ENCODE measurements around the gene TNFSF11.

The TNFSF11 gene

DNA sequence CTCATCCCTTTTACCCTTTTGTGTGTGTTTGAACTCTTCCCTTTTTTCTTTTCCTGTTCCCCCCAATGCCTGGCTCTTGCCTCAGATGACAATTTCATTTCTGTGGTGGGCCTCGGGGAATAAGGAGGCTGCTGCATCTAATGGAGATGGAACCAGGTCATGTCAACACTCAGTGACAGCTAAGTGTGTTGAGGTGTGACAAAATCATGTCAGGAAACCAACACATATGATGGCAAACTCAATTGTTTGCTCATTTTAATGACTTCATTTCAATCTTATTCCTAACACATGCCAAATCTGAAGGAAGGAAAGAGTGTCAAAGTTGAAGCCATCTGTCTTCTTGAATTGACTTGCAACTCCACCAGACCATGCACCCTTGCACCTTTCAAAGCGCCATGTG is 36.7 kb downstream of the TNFSF11 start:
- Histone ChIP-seq H3K4me2 (ENCODE audit: low read length) (no peak overlapping the region), H3K4me3 (ENCODE audit: low read depth, low read length, poor library complexity, severe bottlenecking) (no peak overlapping the region), H3F3A (ENCODE audit: insufficient read depth, low read length) (no peaks in the 10 kb centered on the region), H2AFZ (ENCODE audit: low read length) (no peak overlapping the region), H4K20me1 (ENCODE audit: insufficient read depth, low read length) (no peaks in the 10 kb centered on the region), H3K9ac (ENCODE audit: low read length) (no peak overlapping the region), H3K9me3 (ENCODE audit: low read length) (no peaks in the 10 kb centered on the region), H3K4me1 (ENCODE audit: insufficient read depth, low read length, severe bottlenecking) (no peaks in the 10 kb centered on the region), H3K79me2 (ENCODE audit: insufficient read depth, low read length) (no peaks in the 10 kb centered on the region), H3K36me3 (ENCODE audit: insufficient read depth, low read length) (no peaks in the 10 kb centered on the region), H3K27ac (ENCODE audit: low read depth, low read length, poor library complexity, severe bottlenecking) (no peak overlapping the region), H3K9me2 (ENCODE audit: low read depth, low read length) (no peaks in the 10 kb centered on the region), H3K27me3 (ENCODE audit: insufficient read depth, low read length) (no peaks in the 10 kb centered on the region)
- TF ChIP-seq, protein P1, sequence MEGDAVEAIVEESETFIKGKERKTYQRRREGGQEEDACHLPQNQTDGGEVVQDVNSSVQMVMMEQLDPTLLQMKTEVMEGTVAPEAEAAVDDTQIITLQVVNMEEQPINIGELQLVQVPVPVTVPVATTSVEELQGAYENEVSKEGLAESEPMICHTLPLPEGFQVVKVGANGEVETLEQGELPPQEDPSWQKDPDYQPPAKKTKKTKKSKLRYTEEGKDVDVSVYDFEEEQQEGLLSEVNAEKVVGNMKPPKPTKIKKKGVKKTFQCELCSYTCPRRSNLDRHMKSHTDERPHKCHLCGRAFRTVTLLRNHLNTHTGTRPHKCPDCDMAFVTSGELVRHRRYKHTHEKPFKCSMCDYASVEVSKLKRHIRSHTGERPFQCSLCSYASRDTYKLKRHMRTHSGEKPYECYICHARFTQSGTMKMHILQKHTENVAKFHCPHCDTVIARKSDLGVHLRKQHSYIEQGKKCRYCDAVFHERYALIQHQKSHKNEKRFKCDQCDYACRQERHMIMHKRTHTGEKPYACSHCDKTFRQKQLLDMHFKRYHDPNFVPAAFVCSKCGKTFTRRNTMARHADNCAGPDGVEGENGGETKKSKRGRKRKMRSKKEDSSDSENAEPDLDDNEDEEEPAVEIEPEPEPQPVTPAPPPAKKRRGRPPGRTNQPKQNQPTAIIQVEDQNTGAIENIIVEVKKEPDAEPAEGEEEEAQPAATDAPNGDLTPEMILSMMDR (IDR thresholded peaks at IDR 0.05; ENCODE audit: low read length), result no peak
- TF ChIP-seq EZH2 (IDR thresholded peaks at IDR 0.05; ENCODE audit: borderline replicate concordance, low read length), result no peak

DNA sequence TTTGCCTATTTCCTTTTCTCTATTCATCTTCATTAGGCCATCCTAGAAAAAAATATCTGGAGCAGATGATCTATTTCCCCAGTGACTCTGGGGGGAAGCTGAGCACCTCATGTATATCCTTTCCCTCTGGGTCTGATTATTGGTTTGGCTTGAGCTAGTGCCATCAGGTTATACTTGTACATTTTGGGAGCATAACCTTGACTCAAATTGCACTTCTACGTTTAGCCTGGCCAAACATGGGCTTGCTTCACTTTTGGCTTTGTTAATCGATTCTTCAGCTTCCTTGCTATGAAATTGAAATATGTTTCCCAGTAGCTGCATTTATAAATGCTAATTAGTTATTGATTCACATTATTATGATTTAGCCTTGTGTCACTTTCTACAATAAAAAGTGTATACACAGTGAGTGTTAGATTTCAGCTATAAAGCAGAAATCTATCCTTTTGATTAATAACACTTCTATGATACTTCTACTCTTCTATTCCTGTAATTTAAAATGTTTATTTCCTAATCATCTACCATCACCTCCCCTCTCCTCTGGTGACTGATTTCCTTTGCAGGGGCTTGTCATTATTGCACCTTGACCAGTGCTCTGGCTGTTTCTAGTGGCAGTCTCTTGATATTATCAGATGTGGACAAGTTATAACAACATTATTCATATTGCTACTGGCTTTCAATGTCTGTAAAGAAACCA is 37.3 kb downstream of the TNFSF11 start:
- no peak for TF ChIP-seq EZH2 (IDR thresholded peaks at IDR 0.05; ENCODE audit: borderline replicate concordance, low read length)
- TF ChIP-seq, protein P1 (IDR thresholded peaks at IDR 0.05; ENCODE audit: low read length), result no peak
- Histone ChIP-seq H3K4me3 (ENCODE audit: low read depth, low read length, poor library complexity, severe bottlenecking) (no peak overlapping the region), H3K79me2 (ENCODE audit: insufficient read depth, low read length) (no peaks in the 10 kb centered on the region), H3F3A (ENCODE audit: insufficient read depth, low read length) (no peaks in the 10 kb centered on the region), H3K9ac (ENCODE audit: low read length) (no peak overlapping the region), H4K20me1 (ENCODE audit: insufficient read depth, low read length) (no peaks in the 10 kb centered on the region), H3K4me2 (ENCODE audit: low read length) (no peak overlapping the region), H3K9me3 (ENCODE audit: low read length) (no peaks in the 10 kb centered on the region), H2AFZ (ENCODE audit: low read length) (no peak overlapping the region), H3K36me3 (ENCODE audit: insufficient read depth, low read length) (no peaks in the 10 kb centered on the region), H3K27me3 (ENCODE audit: insufficient read depth, low read length) (no peaks in the 10 kb centered on the region), H3K27ac (ENCODE audit: low read depth, low read length, poor library complexity, severe bottlenecking) (no peak overlapping the region), H3K4me1 (ENCODE audit: insufficient read depth, low read length, severe bottlenecking) (no peaks in the 10 kb centered on the region), H3K9me2 (ENCODE audit: low read depth, low read length) (no peaks in the 10 kb centered on the region)

DNA sequence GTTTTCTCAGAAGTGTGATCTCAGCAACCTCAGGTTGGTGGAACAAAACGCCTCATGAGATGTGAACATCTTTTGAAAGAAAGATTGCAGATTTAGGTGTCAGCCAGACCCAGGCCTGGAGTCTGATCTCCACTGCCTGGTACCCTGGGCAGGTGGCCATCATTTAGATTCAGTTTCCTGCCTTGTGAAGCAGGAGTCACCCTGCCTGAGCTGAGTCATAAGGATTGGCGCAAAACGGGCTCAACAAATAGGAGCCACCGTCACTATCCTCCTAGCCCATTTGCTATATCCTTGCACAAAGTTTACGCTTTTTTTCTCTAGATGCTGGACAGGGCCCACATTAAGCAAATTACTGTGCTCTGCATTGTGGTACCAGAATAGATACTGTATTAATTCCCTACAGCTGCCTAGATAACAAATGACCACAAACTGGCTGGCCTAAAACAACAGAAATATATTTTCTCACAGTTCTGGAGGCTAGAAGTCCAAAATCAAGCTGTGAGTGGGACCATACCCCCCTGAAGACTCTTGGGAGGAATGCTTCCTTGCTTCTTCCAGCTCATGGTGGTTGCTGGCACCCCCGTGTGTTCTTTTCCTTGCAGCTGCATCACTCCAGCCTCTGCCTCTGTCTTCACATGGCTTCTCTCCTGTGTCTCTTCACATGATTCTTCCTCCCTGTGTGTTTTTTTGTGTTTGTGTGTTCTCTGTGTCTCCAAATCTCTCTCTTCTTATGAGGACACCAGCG is 38.2 kb downstream of the TNFSF11 start:
- Histone ChIP-seq H3K9me3 (ENCODE audit: low read length) (no peaks in the 10 kb centered on the region), H3K4me1 (ENCODE audit: insufficient read depth, low read length, severe bottlenecking) (no peaks in the 10 kb centered on the region), H3K4me2 (ENCODE audit: low read length) (no peak overlapping the region), H3K36me3 (ENCODE audit: insufficient read depth, low read length) (no peaks in the 10 kb centered on the region), H3K4me3 (ENCODE audit: low read depth, low read length, poor library complexity, severe bottlenecking) (no peak overlapping the region), H3K27me3 (ENCODE audit: insufficient read depth, low read length) (no peaks in the 10 kb centered on the region), H3K27ac (ENCODE audit: low read depth, low read length, poor library complexity, severe bottlenecking) (no peak overlapping the region), H3K9me2 (ENCODE audit: low read depth, low read length) (no peaks in the 10 kb centered on the region), H3K79me2 (ENCODE audit: insufficient read depth, low read length) (no peaks in the 10 kb centered on the region), H2AFZ (ENCODE audit: low read length) (no peak overlapping the region), H3K9ac (ENCODE audit: low read length) (no peak overlapping the region), H4K20me1 (ENCODE audit: insufficient read depth, low read length) (no peaks in the 10 kb centered on the region), H3F3A (ENCODE audit: insufficient read depth, low read length) (no peaks in the 10 kb centered on the region)
- no peak for TF ChIP-seq EZH2 (IDR thresholded peaks at IDR 0.05; ENCODE audit: borderline replicate concordance, low read length)
- TF ChIP-seq, protein P1 (IDR thresholded peaks at IDR 0.05; ENCODE audit: low read length), result no peak

Data from OCI-LY1 (cell line).